Neural cell (in vitro differentiated cells): ENCODE results near the gene DHCR24. TPM values are rescaled to one million over a fixed set of nuclear protein-coding genes. Genes with fewer than 3 reads are reported as not detected.

Source experiments
- H2AFZ ChIP-seq: fragments of 200-600, 300-800 bp; sonication (generic), shearing (Covaris generic); 2 replicates; pipeline ENCODE4 v1.6.0; 2014; ENCODE audit warnings: low read depth, mild to moderate bottlenecking, antibody characterized with exemption, low read length, moderate library complexity
- H3F3A ChIP-seq: fragments of 200-600 bp; shearing (Covaris generic); 2 replicates; pipeline ENCODE4 v1.6.1; 2016; ENCODE audit warnings: mild to moderate bottlenecking, moderate library complexity, mixed read lengths, antibody characterized with exemption, low read length; ENCODE audit not compliant: insufficient read depth, poor library complexity, severe bottlenecking
- H3K27ac ChIP-seq: fragments of 200-600, 300-800 bp; sonication (generic), shearing (Covaris generic); 2 replicates; pipeline ENCODE4 v1.5.1; 2014; ENCODE audit warnings: mild to moderate bottlenecking, low read length, moderate library complexity
- H3K27me3 ChIP-seq: fragments of 300-800, 200-600 bp; sonication (generic), shearing (Covaris generic); 2 replicates; pipeline ENCODE4 v1.6.0; 2014; ENCODE audit warnings: mild to moderate bottlenecking, low read depth, low read length, moderate library complexity; ENCODE audit not compliant: insufficient read depth
- H3K36me3 ChIP-seq: fragments of 300-800, 200-600 bp; sonication (generic), shearing (Covaris generic); 2 replicates; pipeline ENCODE4 v1.5.1; 2014; ENCODE audit warnings: mild to moderate bottlenecking, antibody characterized with exemption, low read length, moderate library complexity; ENCODE audit not compliant: insufficient read depth
- H3K4me2 ChIP-seq: fragments of 300-800, 200-600 bp; sonication (generic), shearing (Covaris generic); 2 replicates; pipeline ENCODE4 v1.6.0; 2014; ENCODE audit warnings: mild to moderate bottlenecking, low read length
- H3K4me3 ChIP-seq: fragments of 300-800, 200-600 bp; sonication (generic), shearing (Covaris generic); 2 replicates; pipeline ENCODE4 v1.5.1; 2014; ENCODE audit warnings: mild to moderate bottlenecking, low read length, moderate library complexity
- H3K79me2 ChIP-seq: fragments of 200-600 bp; shearing (Covaris generic); replicated peaks from 2 replicates; pipeline ENCODE4 v1.6.0; 2014; ENCODE audit warnings: mild to moderate bottlenecking, low read length, moderate library complexity; ENCODE audit not compliant: insufficient read depth
- H3K9ac ChIP-seq: fragments of 300-800, 200-600 bp; sonication (generic), shearing (Covaris generic); 2 replicates; pipeline ENCODE4 v1.6.1; 2016; ENCODE audit warnings: mild to moderate bottlenecking, low read length, mixed read lengths
- H3K9me2 ChIP-seq: fragments of 200-600 bp; shearing (Covaris generic); 2 replicates; pipeline ENCODE4 v1.6.1; 2016; ENCODE audit warnings: mild to moderate bottlenecking, low read length, mixed read lengths; ENCODE audit not compliant: insufficient read depth
- H3K9me3 ChIP-seq: fragments of 200-600, 300-800 bp; sonication (generic), shearing (Covaris generic); 2 replicates; pipeline ENCODE4 v1.6.1; 2016; ENCODE audit warnings: mild to moderate bottlenecking, mixed run types, low read length, moderate library complexity, mixed read lengths
- H4K20me1 ChIP-seq: fragments of 200-600 bp; shearing (Covaris generic); 2 replicates; pipeline ENCODE4 v1.6.1; 2016; ENCODE audit warnings: mild to moderate bottlenecking, mixed run types; ENCODE audit not compliant: insufficient read depth
- EP300 ChIP-seq: fragments of 450-650 bp; conservative IDR thresholded peaks from 2 replicates; pipeline ENCODE4 v1.6.1; 2014; ENCODE audit warnings: antibody characterized with exemption, mild to moderate bottlenecking, moderate library complexity; ENCODE audit not compliant: poor library complexity, severe bottlenecking
- EZH2 ChIP-seq: fragments of 200-600, 300-800 bp; shearing (Covaris generic), sonication (generic); IDR thresholded peaks from 2 replicates; pipeline ENCODE4 v1.6.1; 2014; ENCODE audit warnings: antibody characterized with exemption, low read length, borderline replicate concordance, mild to moderate bottlenecking; ENCODE audit not compliant: insufficient read depth, poor library complexity, severe bottlenecking
- MXI1 ChIP-seq: fragments of 450-650 bp; conservative IDR thresholded peaks from 2 replicates; pipeline ENCODE4 v1.6.1; 2014; ENCODE audit warnings: antibody characterized with exemption, mild to moderate bottlenecking; ENCODE audit not compliant: poor library complexity, severe bottlenecking
- POLR2AphosphoS5 ChIP-seq: IDR thresholded peaks from 2 replicates; pipeline ENCODE4 v1.6.1; 2012
- RAD21 ChIP-seq: fragments of 450-650 bp; conservative IDR thresholded peaks from 2 replicates; pipeline ENCODE4 v1.6.1; 2014; ENCODE audit warnings: antibody characterized with exemption, mild to moderate bottlenecking, moderate library complexity
- SMC3 ChIP-seq: fragments of 450-650 bp; conservative IDR thresholded peaks from 2 replicates; pipeline ENCODE4 v1.6.1; 2014; ENCODE audit warnings: antibody characterized with exemption, mild to moderate bottlenecking, moderate library complexity; ENCODE audit not compliant: poor library complexity
- TAF1 ChIP-seq: IDR thresholded peaks from 2 replicates; pipeline ENCODE4 v1.6.1; 2012; ENCODE audit warnings: low read depth
- polyA plus RNA-seq: library from polyadenylated mRNA; depleted of rRNA; stranded (reverse); fragments of >200 nt; gene quantifications from 2 replicates; pipeline ENCODE4 v1.2.3, GENCODE V29; 2014
- TF ChIP-seq, protein P1 (sequence below): IDR thresholded peaks from 2 replicates; pipeline ENCODE4 v1.6.1; 2012; ENCODE audit warnings: borderline replicate concordance
- TF ChIP-seq, protein P2 (sequence below): fragments of 450-650 bp; IDR thresholded peaks from 2 replicates; pipeline ENCODE4 v1.5.1; 2014; ENCODE audit warnings: antibody characterized with exemption, mild to moderate bottlenecking, moderate library complexity; ENCODE audit not compliant: poor library complexity, severe bottlenecking

The DHCR24 gene
- polyA plus RNA-seq, 1 donor from 2014 or later, result 91.3 TPM

DNA sequence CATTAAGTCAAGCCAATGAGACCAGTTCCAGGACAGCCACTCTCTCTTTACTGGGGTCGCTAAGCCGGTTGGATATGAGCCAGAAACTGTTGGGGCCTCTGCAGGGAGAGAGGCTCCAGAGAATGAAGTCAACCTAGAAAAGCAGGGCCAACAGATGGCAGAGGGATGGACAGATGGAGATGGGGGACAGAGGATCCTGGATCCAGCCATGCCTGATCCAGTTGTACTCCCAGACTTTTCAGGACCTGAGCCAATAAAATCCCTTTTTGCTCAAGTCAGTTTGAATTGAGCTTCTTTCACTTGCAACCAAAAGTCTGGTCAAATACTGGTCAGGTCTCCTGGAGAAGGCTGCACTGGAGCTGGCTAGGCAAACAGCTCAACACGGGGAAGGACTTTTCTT, 2.2 kb downstream of the DHCR24 start:
- H3K4me2 ChIP-seq, result peak overlapping the region; percentile 44
- TF ChIP-seq TAF1 (no peak), SMC3 (no peak), EZH2 (no peak), RAD21 (no peak), MXI1 (no peak), POLR2AphosphoS5 (no peak), EP300 (no peak)
- TF ChIP-seq, protein P1, sequence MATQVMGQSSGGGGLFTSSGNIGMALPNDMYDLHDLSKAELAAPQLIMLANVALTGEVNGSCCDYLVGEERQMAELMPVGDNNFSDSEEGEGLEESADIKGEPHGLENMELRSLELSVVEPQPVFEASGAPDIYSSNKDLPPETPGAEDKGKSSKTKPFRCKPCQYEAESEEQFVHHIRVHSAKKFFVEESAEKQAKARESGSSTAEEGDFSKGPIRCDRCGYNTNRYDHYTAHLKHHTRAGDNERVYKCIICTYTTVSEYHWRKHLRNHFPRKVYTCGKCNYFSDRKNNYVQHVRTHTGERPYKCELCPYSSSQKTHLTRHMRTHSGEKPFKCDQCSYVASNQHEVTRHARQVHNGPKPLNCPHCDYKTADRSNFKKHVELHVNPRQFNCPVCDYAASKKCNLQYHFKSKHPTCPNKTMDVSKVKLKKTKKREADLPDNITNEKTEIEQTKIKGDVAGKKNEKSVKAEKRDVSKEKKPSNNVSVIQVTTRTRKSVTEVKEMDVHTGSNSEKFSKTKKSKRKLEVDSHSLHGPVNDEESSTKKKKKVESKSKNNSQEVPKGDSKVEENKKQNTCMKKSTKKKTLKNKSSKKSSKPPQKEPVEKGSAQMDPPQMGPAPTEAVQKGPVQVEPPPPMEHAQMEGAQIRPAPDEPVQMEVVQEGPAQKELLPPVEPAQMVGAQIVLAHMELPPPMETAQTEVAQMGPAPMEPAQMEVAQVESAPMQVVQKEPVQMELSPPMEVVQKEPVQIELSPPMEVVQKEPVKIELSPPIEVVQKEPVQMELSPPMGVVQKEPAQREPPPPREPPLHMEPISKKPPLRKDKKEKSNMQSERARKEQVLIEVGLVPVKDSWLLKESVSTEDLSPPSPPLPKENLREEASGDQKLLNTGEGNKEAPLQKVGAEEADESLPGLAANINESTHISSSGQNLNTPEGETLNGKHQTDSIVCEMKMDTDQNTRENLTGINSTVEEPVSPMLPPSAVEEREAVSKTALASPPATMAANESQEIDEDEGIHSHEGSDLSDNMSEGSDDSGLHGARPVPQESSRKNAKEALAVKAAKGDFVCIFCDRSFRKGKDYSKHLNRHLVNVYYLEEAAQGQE, result no peak
- TF ChIP-seq, protein P2, sequence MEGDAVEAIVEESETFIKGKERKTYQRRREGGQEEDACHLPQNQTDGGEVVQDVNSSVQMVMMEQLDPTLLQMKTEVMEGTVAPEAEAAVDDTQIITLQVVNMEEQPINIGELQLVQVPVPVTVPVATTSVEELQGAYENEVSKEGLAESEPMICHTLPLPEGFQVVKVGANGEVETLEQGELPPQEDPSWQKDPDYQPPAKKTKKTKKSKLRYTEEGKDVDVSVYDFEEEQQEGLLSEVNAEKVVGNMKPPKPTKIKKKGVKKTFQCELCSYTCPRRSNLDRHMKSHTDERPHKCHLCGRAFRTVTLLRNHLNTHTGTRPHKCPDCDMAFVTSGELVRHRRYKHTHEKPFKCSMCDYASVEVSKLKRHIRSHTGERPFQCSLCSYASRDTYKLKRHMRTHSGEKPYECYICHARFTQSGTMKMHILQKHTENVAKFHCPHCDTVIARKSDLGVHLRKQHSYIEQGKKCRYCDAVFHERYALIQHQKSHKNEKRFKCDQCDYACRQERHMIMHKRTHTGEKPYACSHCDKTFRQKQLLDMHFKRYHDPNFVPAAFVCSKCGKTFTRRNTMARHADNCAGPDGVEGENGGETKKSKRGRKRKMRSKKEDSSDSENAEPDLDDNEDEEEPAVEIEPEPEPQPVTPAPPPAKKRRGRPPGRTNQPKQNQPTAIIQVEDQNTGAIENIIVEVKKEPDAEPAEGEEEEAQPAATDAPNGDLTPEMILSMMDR, result no peak
- no peaks in the 10 kb centered on the region for H3K9me3 ChIP-seq
- peaks cover 67% of the 10 kb centered on the region for H3K79me2 ChIP-seq
- no peaks in the 10 kb centered on the region for H3K27me3 ChIP-seq
- no peak overlapping the region for H3K27ac ChIP-seq
- no peak overlapping the region for H3K9ac ChIP-seq
- no peaks in the 10 kb centered on the region for H3F3A ChIP-seq
- H2AFZ ChIP-seq, result no peak overlapping the region
- peaks cover 10% of the 10 kb centered on the region for H3K36me3 ChIP-seq
- no peaks in the 10 kb centered on the region for H3K9me2 ChIP-seq
- H3K4me3 ChIP-seq, result peak overlapping the region; percentile 94
- no peaks in the 10 kb centered on the region for H4K20me1 ChIP-seq

DNA sequence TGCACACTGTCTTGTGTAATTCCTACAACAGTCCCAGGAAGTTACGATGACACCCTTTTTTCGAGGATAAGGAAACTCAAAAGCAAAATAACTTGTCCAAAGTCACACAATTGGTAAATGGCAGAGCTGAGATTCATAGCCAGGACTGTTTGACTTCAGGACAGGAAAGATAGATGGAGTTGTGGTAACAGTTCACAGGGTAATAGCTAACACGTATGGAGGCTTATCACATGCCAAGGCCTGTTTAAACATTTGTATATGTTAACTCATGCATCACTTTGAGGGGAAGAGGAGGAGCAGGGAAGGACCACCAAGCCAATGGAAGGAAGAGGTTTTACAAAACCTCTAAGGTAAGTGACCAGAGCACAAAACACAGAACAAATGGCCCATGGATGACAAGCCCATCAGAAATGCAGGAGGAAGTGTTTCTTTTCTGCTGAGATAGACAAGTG, 2.8 kb downstream of the DHCR24 start:
- Histone ChIP-seq H3K27ac (no peak overlapping the region), H3K79me2 (peaks cover 73% of the 10 kb centered on the region), H3K36me3 (peaks cover 10% of the 10 kb centered on the region), H3K27me3 (no peaks in the 10 kb centered on the region), H3K4me3 (peak overlapping the region; percentile 94), H2AFZ (no peak overlapping the region), H3F3A (no peaks in the 10 kb centered on the region), H3K9me3 (no peaks in the 10 kb centered on the region), H4K20me1 (no peaks in the 10 kb centered on the region), H3K9ac (no peak overlapping the region), H3K4me2 (peak overlapping the region; percentile 44), H3K9me2 (no peaks in the 10 kb centered on the region)
- TF ChIP-seq EZH2 (no peak), TAF1 (no peak), SMC3 (no peak), POLR2AphosphoS5 (no peak), EP300 (no peak), RAD21 (no peak), MXI1 (no peak)
- TF ChIP-seq, protein P1, result no peak
- TF ChIP-seq, protein P2, result no peak
